EH (cell line): Measurements from ENCODE around the gene GPR35.
A peak's percentile ranks its signal among the peaks of the same experiment; 100 is the strongest.

ENCODE experiments used
- DNase-seq: peaks from one replicate; pipeline ENCODE4 v3.0.0-alpha.2; 2015; ENCODE audit warnings: low read depth

GPR35 gene

DNA sequence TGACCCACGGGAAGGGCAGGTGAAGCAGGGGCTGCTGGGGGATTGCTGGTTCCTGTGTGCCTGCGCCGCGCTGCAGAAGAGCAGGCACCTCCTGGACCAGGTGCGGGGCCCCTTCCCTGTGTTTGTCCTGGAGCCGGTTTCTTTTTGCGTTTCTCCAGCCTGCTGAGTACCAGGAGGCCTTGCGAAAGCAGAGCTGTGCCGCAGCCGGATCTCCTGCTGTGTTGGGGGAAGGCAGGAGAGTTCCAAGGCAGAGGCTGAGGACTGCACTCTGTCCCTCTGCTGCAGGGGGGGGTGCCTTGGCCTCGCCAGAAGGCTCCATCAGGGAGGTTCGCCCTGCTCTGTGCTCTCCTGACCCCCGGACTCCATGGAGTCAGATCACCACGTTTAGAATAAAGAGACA lies 35.9 kb upstream of the GPR35 start:
- no peak for DNase-seq

DNA sequence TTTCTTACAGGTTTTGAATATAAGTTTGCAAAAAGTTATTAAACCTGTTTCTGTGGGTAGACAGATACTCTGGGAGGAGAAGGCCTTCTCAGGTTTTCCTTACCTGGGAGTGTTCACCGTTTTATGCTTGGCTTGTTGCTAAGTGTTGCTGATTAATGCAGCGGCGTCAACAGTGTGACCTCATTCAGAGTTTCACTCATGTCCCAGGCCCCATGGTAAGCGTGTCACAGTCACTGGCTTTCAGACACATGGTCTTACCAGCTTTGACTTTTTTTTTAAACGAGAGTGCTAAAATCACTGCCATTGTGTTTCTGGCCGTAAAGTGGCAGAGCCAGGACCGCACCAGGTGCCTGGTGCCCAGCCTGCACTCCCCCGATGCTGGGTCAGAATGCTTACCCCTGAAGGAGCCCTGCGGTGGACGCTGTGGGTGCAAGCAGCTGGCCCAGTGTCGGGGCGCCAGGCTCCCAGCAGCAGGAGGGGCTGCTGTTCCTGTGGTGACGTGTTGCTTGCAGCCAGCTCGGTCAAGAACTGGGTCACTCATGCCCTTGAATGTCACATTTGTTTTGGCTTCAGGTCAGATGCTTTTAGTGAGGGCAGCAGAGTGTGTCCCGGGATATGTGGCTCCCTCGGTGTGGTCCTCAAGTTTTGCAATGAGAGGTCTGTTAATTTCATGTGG lies 35.3 kb upstream of the GPR35 start:
- DNase-seq: no peak

DNA sequence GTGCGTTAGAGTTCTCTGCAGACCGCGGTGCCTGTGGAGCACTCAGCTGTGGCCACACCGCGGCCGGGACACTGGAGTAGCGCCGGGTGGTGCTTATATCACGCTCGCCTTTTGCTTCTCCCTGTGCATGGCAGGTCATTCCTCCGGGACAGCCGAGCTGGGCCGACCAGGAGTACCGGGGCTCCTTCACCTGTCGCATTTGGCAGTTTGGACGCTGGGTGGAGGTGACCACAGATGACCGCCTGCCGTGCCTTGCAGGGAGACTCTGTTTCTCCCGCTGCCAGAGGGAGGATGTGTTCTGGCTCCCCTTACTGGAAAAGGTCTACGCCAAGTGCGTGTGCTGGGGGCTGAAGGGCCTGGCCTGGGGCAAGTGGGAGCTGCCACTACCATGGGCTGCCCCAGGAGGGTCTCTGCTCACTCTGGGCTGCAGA lies 34.6 kb upstream of the GPR35 start:
- no peak for DNase-seq

DNA sequence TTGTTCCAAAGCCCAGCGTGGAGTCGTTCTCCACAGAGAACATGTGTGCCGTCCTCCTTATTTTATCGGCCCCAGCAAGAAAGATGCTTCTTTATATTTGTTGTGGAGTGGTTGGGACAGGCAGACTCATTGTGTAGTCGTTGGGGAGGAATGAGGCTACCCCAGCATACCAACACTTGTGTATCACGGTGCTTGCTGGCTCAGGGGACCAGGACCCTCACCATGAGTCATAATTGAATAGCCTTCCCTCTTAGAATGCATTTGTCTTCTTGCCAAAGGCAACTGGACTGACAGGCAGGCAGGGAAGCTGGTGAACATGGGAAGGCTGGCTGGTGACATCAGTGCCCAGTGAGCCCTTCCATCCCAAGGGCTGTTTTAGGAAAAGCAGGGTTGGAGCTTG lies 34.1 kb upstream of the GPR35 start:
- peak; percentile 39 for DNase-seq

DNA sequence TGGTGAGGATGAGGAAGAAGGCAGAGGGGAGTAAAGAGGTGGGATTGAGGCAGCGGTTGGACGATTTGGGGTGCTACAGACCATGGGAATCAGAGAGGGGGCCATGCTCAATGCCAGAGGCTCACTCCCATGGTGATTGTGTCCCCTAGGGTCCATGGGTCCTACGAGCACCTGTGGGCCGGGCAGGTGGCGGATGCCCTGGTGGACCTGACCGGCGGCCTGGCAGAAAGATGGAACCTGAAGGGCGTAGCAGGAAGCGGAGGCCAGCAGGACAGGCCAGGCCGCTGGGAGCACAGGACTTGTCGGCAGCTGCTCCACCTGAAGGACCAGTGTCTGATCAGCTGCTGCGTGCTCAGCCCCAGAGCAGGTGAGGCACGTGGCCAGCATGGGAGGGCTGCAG lies 33.5 kb upstream of the GPR35 start:
- no peak for DNase-seq

DNA sequence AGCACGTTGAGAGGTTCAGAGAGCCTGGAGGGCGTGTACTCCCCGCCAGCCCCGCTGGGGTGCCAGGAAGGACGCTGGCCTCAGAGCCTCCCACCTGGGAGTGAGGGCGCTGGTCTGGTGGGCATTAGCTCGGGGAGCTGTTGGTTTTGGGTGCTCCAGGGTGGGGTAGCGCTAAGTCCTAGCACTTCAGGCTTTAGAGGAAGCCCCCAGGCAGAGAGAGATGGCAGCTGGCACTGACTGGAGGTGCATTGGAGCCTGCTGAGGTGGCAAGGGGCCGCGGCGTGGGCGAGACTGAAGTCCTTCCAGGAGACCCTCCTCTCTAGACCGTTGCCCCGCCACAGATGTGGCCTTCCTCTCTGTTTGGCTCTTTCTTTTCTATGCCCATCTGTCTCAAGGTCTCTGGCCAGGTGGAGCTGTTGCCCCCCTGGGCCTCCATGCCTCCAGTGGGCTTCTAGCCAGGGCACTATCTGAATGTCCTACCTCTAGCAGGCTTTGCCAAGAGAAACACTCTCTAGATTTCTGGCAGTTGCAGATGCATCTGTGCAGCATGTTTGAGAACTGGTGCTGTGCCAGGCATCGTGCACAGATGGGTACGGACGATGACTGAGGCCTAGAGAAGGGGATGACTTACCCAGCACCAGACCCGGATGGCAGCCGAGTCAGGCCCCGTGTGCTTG lies 32.1 kb upstream of the GPR35 start:
- no peak for DNase-seq

DNA sequence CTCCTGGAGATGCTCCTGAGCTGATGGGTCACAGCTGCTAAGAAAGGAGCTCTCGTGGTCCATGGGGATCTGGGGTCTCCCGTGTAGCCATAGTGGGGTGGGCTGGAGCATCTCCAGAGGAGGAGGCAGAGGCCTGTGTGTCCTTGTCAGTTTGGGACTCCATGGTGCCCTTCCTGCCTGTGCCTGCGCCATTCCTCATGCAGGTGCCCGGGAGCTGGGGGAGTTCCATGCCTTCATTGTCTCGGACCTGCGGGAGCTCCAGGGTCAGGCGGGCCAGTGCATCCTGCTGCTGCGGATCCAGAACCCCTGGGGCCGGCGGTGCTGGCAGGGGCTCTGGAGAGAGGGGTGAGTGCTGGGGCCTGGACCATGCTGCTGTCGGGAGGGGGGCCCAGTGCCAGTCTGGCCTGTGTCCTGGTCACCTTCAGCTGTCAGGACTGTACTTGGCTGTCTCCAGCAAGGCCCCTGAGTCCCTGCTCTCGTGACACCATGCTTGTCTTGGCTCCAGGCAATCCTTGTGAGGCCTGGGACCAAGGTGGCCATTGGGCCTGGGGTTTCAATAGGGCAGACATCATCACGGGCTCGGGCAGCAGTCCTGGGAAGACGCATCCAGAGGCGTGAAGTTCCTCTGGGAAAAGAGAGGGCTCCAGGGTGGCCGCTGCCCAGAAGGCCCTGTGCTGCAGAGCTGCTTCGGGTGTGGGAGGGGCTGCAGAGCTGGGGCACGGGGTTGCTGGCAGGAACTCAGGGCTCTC lies 31.4 kb upstream of the GPR35 start:
- no peak for DNase-seq

DNA sequence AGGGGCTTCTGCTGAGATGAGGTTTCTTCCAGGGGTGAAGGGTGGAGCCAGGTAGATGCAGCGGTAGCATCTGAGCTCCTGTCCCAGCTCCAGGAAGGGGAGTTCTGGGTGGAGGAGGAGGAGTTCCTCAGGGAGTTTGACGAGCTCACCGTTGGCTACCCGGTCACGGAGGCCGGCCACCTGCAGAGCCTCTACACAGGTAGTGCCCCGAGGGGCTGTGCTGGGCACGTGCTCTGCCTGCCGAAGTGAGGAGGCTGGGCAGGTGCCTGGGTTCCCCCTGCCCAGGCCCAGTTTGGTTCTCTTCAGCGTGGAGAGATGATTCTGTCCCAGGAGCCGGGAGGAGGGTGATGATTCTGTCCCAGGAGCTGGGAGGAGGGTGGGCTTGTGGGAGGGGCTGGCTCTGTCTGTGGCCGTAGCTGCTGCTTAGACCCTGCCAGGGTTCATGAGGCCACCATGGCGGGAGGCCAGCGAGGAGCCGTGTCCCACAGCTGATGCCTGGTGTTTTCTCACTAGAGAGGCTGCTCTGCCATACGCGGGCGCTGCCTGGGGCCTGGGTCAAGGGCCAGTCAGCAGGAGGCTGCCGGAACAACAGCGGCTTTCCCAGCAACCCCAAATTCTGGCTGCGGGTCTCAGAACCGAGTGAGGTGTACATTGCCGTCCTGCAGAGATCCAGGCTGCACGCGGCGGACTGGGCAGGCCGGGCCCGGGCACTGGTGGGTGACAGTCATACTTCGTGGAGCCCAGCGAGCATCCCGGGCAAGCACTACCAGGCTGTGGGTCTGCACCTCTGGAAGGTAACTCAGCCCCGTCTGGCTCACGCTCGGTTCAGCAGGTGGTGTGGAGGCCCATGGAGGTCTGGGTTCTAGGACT lies 30.5 kb upstream of the GPR35 start:
- DNase-seq: no peak

DNA sequence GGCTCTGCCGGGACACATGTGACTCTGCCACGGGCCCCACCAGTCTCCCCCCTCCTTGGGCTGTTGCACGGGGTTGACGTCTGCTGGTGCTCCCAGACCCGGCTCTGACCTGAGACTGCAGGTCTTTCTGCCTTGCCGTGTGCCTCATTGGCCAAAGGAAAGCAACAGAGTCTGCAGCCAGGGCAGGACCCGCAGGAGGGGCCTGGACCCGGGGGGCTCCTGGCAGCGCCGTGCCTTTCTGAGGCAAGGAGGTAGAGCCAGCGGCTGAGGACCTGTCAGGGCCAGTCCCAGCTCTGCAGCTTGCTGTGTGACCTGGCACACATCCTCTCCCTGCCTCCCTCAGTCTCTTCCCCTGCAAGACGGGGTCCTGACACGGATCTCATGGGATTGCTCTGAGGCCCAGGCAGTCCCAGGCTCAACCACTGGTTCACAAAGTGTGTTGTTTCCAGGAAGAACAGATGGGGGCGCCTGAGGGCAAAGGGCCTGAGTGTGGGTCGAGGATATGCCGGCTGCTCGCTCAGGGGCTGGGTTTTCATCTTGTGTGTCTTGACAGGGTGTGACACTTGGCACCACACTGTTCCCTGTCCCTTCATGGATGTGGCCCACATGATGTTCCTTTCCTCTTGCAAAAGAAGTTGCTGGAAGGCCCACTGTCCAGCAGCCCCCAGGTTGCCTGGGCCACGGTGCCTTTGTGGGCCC lies 29.8 kb upstream of the GPR35 start:
- DNase-seq: no peak

DNA sequence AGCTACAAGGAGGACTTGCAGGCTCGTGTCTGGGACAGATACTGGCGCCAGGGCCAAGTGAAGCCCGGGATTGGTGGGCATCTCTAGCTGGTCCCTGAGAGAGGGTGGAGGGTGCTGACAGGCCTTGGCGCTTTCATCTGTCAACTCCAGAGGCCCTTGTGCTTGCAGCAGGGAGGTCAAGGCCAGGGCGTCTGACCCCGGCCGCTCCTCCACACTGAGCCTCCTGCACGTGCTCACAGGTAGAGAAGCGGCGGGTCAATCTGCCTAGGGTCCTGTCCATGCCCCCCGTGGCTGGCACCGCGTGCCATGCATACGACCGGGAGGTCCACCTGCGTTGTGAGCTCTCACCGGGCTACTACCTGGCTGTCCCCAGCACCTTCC lies 29.2 kb upstream of the GPR35 start:
- no peak for DNase-seq

DNA sequence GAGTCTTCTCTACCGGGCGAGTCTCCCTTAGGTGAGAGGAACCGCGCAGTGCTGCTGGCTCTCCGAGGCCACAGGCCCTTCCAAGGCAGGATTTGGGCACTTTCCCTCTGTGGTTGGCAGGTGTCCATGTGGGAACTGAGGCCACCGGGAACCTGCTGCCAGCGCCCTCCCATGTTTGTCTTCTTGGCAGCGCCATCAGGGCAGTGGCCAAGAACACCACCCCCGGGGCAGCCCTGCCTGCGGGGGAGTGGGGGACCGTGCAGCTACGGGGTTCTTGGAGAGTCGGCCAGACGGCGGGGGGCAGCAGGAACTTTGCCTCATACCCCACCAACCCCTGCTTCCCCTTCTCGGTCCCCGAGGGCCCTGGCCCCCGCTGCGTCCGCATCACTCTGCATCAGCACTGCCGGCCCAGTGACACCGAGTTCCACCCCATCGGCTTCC lies 28.8 kb upstream of the GPR35 start:
- DNase-seq: no peak

DNA sequence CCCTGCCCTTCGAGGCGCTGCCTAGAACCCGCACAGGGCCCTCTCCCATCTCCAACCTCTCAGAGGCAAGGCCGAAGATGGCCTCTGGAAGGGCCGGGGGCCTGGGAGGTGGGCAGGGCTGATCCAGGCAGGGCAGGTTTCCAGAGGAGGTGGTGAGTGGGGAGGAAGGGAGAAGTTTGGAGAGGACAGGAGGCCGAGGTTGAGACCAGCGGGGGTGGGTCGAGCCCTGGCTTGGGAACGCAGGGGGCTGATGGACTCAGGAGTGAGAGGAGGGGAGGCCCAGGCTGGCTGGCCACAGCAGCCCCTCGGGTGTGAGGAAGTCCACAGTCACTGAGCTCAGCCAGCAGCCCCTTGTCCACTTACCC lies 28.2 kb upstream of the GPR35 start:
- no peak for DNase-seq

DNA sequence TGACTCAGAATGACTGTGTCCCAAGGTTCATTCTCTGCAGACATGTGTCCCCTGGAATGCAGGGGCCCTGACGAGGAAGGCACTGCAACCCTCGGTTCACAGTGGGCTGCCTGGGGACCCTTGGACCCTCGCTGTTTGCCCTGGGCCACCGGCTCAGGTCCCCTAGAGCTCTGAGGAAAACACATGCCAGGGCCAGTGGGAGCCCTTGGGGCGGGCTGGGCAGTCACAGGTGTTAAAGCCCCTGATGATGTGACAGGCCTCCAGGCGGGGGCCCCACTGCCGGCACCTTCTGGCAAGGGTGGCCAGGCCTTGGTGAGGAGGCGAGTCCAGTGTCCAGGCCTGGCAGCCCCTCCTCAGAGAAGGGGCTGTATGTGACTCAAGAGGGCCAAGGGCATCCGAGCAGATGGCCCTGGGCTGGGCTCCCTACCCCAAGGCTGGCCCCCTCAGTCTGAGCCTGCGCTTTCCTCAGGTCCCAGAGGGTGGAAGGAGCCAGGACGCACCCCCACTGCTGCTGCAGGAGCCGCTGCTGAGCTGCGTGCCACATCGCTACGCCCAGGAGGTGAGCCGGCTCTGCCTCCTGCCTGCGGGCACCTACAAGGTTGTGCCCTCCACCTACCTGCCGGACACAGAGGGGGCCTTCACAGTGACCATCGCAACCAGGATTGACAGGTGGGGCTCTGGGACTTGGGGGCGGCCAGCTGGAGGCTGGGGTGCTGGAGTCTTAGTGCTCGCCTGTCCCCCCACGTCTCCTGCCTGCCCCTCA lies 27.7 kb upstream of the GPR35 start:
- DNase-seq: no peak

DNA sequence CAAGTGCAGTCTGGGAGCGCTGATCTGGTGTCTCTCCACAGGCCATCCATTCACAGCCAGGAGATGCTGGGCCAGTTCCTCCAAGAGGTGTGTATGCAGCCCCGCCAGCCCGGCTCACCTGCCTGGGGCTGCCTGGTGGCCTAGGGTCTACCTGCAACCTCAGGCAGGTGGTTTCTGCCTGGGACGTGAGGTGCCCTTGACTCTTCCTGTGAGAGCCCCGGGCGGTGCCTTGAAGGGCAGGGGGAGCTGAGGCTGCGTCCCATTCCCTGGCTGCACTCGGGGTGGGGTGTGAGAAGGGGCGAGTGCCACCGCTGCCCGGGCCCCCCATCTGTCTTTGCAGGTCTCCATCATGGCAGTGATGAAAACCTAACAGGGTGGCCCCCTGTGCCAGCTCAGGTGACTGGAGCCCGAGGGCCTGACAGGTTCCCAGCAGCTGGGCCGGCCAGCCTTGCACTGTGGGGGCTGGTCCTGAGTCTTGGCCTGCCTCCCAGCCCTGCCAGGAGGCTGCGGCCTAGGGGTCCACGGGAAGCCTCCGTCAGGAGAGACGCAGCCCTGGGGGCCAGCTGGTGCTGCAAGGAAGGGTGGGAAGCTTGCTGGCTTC lies 26.9 kb upstream of the GPR35 start:
- no peak for DNase-seq

DNA sequence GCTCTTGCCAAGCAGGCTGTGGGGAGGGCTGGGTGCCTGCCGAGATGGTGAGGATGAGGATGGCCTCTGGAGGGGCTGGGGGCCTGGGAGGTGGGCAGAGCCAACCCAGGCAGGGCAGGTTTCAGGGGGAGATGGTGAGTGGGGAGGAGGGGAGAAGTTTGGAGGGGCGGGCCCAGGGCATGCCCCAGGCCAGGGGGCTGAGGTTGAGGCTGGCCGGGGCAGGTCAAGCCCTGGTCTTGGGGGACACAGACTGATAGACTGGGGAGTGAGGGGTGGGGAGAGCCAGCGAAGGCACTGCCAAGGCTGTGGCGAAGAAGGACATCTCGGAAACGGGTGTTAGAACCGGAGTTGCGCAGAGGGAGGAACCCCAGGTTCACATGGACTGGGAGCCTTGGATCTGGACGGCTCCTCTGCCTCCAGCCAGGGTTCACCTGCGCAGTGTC lies 26.1 kb upstream of the GPR35 start:
- DNase-seq: no peak

DNA sequence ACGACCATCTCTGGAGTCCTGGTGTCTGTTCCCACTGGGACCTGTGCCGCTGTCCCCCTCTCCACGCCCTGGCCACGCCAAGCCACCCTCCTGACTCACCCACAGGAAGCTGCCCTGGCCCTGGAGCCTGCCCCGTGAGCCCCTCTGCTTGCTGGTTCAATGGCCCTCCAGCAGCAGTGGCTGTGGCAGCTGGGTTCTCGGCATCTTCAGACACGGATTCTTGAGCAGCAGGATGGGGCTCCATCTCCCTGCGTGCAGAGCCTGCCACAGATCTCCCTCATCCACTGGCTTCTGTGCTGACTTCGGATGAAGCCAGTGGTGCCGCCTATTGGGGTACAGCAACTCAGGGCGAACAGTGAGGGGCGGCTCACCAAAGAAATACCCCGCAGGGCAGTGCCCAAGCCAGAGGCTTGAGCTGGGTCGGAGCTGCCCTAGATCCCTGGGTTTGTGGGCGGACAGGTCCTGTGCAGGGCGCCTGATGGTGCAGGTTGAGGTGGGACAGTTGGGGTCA lies 24.8 kb upstream of the GPR35 start:
- DNase-seq: no peak

DNA sequence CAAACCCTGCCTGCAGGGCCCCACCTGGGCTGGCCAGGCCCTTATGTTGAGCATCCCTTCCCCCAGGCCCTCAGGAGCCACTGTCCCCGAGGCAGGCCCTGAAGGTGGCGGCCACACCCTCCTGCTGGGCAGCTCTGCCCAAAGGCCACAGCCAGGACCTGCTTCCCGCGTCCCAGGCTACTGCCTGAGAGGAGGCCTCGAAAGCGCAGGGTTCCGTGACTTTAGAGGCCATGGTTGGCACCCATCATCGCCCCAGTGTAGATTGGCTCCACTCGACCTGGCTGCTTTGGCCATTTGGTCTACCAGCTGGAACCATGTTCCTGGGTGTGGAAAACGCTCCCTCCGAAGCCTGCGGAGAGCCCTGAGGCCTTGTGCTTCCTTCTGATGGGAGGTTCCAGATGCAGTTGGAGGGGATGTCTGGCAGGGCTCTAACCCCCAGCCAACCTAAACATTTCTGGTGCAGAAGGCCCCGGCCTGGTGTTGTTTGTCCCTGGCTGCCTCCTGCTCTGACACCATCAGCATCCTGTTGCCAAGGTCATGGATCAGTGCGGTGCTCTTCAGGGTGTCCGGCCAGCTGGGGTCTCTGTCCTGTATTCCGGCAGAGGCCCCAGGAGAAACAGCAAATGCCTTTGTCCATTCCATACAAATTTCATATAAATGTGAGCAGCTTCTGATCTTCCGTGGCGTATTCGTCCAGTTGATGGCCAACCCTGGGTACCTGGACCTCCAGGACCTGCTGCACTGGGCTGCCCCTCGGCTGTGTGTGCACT lies 24.0 kb upstream of the GPR35 start:
- no peak for DNase-seq

DNA sequence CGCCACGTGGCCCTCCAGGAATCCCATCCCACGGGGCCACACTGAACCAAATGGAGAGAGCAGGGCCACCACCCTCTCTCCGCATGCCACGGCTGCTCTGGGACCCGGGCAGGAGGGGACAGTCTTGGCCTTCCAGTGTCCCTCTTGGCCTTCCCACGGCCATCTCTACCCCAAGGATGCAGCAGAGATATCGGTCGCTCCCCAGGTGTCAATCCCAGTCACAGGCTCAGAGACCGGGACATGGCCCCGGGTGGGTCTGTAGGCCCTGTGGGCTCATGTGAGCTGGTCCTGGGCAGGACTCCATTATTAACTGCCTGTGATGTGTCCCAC lies 23.5 kb upstream of the GPR35 start:
- DNase-seq: no peak

DNA sequence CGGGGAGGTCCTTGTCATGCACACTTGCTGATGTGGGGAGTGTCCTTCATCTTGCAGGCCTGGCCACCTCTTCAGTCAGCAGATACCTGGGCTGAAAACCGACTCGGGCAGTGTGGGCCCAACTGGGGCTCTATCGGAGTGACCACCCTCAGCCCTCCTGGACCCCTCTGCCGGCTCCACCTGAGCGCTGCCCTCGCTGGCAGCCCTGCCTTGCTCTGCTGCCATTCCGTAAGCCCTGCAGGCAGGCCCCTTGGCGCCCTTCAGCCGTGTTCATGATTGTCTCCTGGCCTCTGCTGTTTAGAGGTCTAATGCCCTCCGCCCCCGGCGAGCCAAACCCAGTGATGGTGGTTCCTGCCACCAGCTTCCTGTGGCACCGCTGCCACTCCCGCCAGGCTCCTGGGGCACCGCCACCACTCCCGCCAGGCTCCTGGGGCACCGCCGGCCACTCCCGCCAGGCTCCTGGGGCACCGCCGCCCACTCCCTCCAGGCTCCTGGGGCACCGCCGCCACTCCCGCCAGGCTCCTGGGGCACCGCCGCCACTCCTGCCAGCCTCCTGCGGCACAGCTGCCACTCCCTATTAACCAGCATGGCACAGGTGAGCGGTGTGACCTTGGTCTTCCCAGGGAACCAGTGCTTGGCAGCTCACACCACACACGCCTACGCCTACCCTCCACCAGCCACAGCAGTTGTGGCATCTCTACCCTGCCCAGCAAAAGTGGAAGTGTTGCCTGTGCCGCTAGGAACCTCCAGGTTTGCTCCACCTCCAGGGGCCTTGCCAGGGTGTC lies 22.8 kb upstream of the GPR35 start:
- DNase-seq: no peak
